K562 (cell line): ENCODE data around the gene CBFA2T2. TPM values are rescaled to one million over a fixed set of nuclear protein-coding genes. Genes with fewer than 3 reads are reported as not detected.

Experiments used
- MIER1 ChIP-seq: fragments of 450-650 bp; IDR thresholded peaks from 2 replicates; pipeline ENCODE4 v1.6.1; 2016; ENCODE audit warnings: antibody characterized with exemption, mild to moderate bottlenecking, low read depth
- polyA plus RNA-seq, 8 experiments: library from polyadenylated mRNA; depleted of rRNA in 4 of 8; stranded (reverse) in 5 of 8; unstranded in 3 of 8; fragments of >200 nt; fragmentation: Nextera tagmentation in 2 of 8; fragmentation: Illumina TruSeq in 1 of 8; extraction: Ambion mirVana in 2 of 8; extraction: Trizol in 1 of 8; gene quantifications; 2 replicates each; pipeline versions ENCODE4 v1.2.1 to v1.2.3, GENCODE V29; 2011 to 2014; ENCODE audit warnings: inconsistent platforms in 1 of 8, missing spikeins in 1 of 8
- total RNA-seq, 7 experiments: library from RNA; depleted of rRNA in 6 of 7; stranded (reverse); fragments of >200 nt in 6 of 7; fragmentation: Illumina TruSeq in 2 of 7; extraction: Trizol in 2 of 7; gene quantifications; 2 replicates each; pipeline versions ENCODE4 v1.2.1 to v1.2.3, GENCODE V29; 2011 to 2021; ENCODE audit warnings: low replicate concordance in 1 of 7
- TF ChIP-seq, protein P1 (sequence below): fragments of 450-650 bp; IDR thresholded peaks from 2 replicates; pipeline ENCODE4 v1.6.1; 2016; ENCODE audit warnings: low read depth
- TF ChIP-seq, protein P2 (sequence below): fragments of 250-450 bp; sonication (Bioruptor Pico); IDR thresholded peaks from 2 replicates; pipeline ENCODE4 v1.5.0; 2021

Gene CBFA2T2
- total and polyA plus RNA-seq, 9 of the 15 experiments (the other 6 are each of a cell fraction or from before 2014, with no cell fraction given): 0.27 to 9.6 (median 5.8) TPM

- TF ChIP-seq, protein P1, sequence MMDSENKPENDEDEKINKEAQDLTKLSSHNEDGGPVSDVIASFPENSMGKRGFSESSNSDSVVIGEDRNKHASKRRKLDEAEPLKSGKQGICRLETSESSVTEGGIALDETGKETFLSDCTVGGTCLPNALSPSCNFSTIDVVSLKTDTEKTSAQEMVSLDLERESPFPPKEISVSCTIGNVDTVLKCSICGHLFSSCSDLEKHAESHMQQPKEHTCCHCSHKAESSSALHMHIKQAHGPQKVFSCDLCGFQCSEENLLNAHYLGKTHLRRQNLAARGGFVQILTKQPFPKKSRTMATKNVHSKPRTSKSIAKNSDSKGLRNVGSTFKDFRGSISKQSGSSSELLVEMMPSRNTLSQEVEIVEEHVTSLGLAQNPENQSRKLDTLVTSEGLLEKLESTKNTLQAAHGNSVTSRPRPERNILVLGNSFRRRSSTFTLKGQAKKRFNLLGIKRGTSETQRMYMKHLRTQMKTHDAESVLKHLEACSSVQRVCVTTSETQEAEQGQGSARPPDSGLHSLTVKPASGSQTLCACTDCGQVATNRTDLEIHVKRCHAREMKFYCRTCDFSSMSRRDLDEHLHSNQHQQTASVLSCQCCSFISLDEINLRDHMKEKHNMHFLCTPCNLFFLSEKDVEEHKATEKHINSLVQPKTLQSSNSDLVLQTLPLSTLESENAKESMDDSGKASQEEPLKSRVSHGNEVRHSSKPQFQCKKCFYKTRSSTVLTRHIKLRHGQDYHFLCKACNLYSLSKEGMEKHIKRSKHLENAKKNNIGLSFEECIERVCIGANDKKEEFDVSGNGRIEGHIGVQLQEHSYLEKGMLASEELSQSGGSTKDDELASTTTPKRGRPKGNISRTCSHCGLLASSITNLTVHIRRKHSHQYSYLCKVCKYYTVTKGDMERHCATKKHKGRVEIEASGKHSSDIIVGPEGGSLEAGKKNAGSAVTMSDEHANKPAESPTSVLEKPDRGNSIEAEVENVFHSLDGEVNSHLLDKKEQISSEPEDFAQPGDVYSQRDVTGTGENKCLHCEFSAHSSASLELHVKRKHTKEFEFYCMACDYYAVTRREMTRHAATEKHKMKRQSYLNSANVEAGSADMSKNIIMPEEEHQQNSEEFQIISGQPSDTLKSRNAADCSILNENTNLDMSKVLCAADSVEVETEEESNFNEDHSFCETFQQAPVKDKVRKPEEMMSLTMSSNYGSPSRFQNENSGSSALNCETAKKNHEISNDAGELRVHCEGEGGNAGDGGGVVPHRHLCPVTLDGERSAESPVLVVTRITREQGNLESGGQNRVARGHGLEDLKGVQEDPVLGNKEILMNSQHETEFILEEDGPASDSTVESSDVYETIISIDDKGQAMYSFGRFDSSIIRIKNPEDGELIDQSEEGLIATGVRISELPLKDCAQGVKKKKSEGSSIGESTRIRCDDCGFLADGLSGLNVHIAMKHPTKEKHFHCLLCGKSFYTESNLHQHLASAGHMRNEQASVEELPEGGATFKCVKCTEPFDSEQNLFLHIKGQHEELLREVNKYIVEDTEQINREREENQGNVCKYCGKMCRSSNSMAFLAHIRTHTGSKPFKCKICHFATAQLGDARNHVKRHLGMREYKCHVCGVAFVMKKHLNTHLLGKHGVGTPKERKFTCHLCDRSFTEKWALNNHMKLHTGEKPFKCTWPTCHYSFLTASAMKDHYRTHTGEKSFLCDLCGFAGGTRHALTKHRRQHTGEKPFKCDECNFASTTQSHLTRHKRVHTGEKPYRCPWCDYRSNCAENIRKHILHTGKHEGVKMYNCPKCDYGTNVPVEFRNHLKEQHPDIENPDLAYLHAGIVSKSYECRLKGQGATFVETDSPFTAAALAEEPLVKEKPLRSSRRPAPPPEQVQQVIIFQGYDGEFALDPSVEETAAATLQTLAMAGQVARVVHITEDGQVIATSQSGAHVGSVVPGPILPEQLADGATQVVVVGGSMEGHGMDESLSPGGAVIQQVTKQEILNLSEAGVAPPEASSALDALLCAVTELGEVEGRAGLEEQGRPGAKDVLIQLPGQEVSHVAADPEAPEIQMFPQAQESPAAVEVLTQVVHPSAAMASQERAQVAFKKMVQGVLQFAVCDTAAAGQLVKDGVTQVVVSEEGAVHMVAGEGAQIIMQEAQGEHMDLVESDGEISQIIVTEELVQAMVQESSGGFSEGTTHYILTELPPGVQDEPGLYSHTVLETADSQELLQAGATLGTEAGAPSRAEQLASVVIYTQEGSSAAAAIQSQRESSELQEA: no peak
- TF ChIP-seq, protein P2, sequence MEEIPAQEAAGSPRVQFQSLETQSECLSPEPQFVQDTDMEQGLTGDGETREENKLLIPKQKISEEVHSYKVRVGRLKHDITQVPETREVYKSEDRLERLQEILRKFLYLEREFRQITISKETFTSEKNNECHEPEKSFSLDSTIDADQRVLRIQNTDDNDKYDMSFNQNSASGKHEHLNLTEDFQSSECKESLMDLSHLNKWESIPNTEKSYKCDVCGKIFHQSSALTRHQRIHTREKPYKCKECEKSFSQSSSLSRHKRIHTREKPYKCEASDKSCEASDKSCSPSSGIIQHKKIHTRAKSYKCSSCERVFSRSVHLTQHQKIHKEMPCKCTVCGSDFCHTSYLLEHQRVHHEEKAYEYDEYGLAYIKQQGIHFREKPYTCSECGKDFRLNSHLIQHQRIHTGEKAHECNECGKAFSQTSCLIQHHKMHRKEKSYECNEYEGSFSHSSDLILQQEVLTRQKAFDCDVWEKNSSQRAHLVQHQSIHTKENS (CRISPR knock-in tag): no peak
- no peak for TF ChIP-seq MIER1
These were observed 337 bp upstream of the CBFA2T2 start (continued) for GRCh38 chr20:33489495-33490022.
